D341Med (cell line): ENCODE measurements around the gene NUDT9.
"Not testable (repeated sequence)": the region's sequence is repeated elsewhere in the genome, so short reads cannot be mapped to it uniquely, and the experiment has no call there.

Experiments
- DNase-seq: peaks from one replicate; pipeline ENCODE4 v3.0.0; 2012; ENCODE audit warnings: low spot score

NUDT9 gene

DNA sequence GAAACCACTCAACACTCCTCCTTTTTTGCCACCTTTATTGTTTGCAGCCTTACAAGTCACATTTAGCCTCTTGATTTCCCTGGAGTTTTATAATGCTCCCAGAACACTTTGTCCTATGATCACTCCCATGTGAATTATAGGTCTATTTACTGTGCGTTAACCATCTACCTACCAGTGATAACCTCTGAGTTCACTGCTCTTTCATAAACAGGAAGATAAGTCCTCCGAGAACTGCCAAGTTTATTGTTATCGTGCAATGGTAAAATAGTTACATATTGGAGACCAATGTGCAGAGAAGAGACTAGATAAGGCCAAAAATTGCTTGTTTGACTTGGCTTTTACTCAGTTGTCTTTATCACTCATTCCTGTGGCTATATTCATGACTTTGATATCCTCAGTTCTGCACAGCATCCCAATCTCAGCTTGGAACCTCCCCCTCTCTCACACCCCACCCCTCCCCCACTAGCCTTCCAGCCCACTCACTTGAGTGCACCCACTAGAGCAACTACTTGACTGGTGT lies 12.9 kb upstream of the NUDT9 start:
- DNase-seq, result no peak

DNA sequence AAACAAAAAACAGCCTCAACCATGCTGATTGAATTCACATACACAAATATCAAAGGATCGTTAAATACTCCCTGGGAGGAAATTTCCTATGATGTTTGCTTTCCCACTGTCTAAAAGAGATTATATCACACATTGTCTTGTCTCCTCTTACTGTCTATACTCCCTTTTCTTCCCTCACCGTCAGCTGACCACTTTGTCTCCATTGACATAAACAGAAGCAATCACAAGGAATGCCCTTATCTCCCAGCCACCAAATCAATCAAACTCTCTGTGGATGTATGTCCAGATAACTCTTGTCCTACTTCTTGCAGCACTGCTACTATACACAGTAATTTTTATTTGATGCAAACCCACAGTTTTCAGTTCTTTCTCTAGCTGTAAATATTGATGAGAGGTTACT lies 12.2 kb upstream of the NUDT9 start:
- DNase-seq, result no peak

DNA sequence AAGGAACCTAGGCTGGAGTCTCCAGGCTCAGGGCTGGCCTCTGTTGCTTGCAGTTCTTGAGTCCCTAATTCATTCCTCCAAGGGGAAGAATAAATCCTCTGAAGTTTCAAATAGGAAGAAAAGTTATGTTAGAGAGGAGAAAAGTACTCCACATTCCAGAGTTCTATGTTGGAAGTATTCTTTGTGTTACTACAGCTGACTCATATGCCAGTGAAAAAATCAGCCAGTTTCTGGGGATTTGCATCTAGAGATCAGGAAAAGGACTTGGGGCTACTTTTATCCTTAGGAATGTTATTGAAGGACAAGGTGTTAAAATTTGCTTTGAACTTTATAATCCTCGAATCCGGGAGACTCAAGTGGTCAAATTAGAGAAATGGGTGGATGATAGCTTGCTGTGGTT lies 11.7 kb upstream of the NUDT9 start:
- DNase-seq, result no peak

DNA sequence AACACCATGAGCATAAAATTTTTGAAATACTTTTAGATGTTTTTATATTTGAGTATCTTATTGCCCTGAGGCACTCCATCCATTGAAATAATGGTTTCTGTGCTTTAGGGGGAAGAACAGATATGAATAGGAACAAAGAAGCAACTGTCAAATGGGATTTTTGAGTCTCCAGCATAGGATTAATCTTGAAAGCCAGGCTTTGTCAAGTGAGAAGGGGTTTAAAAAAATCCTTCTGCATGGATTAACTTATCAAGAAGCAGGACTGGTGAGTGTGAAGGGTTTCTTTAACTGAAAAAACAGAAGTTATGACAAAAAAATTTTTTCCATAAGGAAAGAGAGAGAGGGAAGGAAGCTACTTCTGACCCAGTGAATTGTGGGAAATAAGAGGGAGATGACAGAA lies 7.6 kb upstream of the NUDT9 start:
- DNase-seq, result no peak

DNA sequence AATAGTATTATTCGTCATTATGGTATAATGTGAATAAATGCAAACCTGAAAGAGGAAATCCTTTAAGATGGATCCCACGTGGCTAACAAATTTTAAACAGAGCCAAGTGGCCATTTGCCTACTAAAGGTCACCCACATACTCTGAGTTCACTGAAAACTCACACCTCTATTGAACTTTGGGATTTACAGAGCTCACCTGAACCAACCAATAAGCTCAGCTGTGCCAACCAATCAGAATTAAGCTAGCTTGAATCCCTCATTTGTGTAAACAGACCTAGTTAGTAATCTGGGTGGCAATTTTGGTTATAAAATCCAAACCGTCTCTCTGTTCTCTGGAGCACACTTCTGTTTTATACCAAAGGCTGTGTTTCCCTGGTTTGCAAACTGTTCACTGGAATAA lies 5.4 kb upstream of the NUDT9 start:
- no peak for DNase-seq

DNA sequence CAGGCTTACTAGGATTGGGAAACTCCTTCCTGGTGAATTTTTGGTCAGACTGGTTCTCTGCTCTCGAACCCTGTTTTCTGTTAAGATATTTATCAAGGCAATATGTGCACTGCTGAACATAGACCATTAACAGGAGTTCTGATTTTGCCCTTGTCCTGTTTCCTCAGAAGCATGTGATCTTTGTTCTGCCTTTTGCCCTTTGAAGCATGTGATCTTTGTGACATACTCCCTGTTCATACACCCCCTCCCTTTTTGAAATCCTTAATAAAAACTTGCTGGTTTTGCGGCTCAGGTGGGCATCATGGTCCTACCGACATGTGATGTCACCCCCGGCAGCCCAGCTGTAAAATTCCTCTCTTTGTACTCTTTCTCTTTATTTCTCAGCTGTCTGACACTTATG lies 4.0 kb upstream of the NUDT9 start:
- not testable (repeated sequence) for DNase-seq

DNA sequence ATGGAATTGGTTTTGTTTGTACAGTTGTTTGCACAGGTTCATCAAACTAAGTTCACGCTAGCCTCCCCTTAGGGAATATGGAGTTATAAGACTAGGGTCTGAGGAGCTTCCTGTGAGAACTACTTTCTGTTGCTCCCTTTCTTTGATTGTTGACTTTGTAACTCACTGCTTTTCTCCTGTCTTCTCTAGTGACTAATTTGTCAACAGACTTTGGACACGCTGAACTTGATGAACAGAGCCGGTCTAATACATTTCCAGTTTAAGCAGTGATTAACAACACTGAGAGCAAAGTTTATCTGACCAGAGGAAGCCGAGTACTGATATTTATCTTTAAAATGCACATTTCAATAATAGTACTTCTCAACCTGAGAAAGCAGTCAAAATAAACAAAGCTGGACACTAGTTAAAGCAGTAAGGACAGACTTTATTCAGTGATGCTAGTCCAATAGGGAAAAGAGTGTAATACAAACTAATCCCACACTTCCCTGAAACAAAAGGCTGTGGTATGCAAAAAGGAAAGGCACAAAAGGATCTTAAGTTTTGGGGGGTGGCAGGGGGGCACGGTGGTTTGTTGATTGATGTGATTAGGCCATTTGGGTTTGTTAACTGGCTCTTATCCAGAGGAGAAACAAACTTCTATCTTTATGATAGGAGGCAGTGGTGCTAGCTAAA lies 2.7 kb upstream of the NUDT9 start:
- no peak for DNase-seq

DNA sequence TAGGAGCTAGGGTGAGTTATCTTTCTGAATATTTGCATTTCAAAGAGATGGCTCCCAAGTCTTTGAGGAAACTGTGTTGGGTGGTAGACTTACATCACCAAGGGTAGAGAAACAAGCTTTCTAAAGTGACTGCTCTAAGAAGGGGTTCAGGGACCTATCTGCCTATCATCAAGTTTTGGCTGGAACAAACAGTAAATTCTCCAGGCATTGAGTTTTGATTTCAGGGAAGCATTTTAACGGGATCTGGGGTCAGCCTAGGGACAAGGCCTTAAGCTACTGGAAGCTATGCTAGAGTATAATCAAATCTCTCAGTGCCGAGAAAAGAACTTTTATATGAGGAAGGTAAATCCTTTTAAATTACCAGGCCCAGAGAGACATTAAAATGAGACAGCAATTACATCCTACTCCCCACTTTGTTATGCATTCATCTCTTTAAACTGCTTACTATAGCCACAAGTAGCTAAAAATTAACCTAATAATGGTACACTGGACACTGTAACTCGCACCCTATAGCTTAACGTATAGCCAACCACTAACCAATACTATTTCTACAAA lies 2.0 kb upstream of the NUDT9 start:
- no peak for DNase-seq

DNA sequence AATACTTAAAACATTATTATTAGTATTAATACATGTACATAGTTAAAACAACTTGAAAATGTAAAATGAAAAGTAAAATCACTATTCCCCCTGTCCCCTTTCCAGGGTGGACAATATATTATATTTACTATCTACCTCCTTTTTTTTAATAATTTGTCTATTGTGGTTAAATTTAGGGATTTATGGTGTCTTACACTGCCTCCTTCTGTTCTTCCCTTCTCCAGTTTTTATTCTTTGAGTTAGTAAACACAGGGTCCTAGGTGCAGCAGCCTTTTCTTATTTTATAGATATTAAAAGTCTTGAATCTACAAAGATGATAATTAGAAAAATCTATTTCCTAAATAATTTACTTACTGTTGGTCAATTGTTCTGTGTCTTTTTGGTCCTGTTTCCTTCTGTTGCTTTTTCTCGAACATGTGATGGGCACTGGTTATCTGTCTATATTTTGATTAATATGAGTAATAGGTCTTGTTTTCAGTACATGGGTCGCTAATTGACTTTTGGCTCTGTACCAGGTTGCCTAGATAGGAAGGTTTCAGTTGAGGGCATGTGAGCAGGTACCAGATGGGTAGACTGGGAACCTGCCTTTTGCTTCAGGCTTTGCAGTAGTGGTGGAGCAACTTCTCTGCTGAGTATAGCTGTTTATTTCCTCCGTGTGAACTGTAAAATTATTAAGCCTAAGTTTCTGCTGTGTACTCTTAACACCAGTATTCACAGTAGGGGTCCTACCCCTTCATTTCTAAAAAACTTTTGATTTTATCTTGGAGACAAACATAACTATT lies 1.1 kb downstream of the NUDT9 start:
- DNase-seq, result peak; percentile 36

DNA sequence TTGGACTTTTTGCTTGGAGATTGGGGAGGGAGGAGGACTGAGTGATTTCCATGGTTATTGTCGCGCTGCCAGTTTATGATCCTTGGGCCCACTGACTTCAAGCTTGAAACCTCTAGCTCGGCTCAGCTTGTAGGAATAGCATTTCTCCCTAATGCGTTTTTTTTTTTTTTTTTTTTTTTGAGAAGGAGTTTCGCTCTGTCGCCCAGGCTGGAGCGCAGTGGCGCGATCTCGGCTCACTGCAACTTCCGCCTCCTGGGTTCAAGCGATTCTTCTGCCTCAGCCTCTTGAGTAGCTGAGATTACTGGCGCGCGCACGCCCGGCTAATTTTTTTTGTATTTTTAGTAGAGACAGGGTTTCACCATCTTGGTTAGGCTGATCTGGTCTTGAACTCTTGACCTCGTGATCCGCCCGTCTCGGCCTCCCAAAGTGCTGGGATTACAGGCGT lies 1.7 kb downstream of the NUDT9 start:
- DNase-seq, result not testable (repeated sequence)

DNA sequence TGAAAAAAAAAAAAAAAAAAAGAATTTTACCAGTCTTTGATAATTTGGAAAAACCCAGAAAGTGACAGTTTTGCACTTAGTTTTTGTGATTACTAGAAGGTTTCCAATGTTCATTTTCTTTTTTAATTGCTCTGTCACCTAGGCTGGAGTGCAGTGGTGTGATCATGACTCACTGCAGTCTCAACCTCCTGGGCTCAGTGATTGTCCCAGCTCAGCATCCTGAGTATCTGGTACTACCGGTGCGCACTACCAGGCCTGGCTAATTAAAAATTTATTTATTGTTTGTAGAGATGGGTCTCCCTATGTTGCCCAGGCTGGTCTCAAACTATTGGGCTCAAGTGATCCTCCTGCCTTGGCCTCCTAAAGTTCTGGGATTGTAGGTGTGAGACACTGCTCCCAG lies 3.3 kb downstream of the NUDT9 start:
- DNase-seq, result no peak

DNA sequence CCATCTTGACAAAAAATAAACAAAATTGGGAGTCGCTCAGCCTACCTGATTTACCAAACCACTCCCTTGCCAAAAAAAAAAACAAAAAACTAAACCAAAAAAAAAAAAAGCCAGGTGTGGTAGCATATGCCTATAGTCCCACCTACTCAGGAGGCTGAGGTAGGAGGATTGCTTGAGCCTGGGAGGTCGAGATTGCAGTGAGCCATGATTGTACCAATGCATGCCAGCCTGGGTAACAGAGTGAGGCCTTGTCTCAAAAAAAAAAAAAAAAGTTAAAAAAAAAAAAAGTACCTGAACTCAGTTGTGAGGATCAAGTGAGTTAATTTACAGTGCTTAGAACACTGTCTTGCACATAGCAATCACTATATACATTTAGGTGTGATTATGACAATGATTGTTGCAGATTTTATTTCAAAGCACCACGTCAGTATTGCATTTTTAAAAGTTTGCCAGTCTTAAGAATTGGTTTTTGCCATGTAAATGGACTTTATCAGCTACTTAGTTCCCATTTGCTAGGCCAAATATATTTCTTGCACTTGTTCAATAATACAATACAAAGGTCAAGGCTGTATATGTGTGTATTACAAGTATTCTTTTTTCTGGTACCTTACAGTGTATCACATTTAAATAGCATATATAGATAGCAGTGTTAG lies 4.6 kb downstream of the NUDT9 start:
- no peak for DNase-seq

DNA sequence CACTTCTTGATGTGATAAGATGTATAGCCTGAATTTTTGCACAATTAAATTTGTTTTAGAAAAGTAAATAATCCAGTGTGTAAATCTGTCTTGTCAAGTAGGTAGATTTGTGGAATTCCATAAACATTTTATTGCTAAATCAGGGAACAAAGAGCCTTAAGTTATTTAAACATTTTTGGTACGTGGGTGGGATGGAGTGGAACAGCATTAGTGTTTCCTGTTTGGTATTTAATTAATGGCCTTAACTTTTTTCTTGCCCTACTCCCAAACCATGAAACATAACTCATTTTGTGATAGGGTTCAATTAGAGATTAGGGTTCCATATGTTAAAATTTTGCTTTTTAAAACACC lies 5.1 kb downstream of the NUDT9 start:
- no peak for DNase-seq

DNA sequence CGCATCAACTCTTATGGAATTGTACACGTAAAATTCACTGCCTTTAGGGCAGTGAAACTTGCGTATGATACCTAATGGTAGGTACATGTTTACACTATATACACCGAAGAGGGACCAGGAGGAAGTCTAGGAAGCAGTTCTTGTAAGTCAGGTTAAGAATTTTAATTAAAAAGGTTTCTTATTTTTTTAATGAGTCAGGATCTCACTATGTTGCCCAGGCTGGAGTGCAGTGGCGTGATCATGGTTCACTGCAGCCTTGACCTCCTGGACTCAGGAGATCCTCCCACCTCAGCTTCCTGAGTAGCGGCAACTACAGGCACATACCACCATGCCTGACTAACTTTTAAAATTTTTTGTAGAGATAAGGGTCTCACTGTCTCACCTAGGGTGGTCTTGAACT lies 6.6 kb downstream of the NUDT9 start:
- no peak for DNase-seq

DNA sequence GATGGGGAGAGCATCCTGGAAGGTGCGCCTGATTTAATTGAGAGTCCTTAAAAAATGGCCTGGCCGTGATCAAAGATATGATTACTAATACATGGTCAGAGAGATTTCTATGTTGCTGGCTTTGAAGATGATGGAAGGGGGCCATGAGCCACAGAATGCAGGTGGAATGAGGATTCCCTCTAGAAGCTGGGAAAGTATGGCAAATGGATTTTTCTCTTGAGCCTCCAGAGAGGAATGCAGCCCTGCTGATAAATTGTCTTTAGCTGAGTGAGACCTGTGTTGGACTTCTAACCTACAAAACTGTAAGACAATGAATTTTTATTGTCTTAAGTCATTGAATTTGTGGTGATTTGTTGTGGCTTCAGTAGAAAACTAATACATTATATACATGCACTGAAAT lies 7.7 kb downstream of the NUDT9 start:
- DNase-seq, result no peak

DNA sequence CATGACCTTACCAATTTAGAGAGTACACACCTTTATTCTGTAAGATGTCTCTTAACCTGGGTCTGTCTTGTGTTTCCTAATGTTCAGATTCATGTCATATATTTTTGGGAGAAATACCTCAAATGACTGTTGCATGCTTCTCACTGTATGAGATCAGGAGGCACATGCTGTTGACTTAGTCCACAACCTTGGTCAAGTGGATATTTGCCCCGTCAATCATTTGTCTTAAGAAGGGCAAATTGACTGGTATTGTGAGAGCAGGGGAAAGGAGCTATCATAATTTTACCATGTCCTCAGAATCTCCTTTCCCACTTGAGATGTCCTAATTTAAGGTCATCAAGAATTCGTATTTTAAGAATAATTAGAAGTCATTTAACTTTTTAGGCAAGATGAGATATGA lies 11.0 kb downstream of the NUDT9 start:
- DNase-seq, result no peak

DNA sequence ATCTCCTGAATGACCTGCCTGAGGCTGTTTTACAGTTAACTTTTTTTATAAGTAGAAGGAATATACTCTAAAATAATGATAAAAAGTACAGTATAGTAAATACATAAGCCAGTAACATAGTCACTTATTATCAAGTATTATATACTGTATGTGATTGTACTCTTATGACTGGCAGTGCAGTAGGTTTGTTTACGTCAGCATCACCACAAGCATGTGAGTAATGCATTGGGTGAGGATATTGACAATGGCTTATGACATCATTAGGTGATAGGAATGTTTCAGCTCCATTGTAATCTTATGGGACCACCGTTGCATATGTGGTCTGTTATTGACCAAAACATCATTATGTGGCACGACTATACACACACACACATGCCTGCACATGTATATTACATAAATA lies 20.5 kb downstream of the NUDT9 start:
- DNase-seq, result no peak

DNA sequence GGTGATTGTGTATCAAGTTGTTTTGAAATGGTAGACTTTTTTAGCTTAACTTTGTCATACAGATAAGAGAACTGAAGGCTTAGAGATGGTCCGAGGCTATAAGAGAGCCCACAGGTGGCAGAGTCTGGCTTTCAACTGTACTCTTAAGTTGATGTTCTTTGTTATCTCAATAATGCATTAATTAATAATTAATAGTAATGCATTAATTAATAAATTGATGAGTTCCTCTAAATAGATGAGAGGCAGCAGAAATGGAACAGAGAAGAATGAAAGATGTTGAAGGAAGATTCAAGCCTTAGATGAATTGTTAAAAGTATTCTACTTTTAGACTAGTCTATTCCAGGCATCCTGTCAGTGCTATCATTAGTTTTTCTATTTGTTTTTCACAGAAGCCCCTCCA lies 22.4 kb downstream of the NUDT9 start:
- no peak for DNase-seq

DNA sequence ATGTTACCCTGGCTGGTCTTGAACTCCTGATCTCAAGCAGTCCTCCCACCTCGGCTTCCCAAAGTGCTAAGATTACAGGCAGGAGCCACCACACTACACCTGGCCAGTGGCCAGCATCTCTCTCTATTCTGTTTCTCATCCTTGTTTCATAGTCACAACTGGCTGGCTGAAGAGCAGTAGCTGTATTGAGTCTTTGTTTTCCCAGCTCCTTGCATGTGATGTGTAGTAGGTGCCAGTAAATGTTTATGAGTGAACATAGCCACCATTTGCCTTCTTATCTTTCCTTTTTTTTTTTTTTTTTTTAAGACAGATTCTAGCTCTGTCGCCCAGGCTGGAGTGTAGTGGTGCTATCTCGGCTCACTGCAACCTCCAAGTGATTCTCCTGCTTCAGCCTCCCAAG lies 23.6 kb downstream of the NUDT9 start:
- DNase-seq, result no peak

DNA sequence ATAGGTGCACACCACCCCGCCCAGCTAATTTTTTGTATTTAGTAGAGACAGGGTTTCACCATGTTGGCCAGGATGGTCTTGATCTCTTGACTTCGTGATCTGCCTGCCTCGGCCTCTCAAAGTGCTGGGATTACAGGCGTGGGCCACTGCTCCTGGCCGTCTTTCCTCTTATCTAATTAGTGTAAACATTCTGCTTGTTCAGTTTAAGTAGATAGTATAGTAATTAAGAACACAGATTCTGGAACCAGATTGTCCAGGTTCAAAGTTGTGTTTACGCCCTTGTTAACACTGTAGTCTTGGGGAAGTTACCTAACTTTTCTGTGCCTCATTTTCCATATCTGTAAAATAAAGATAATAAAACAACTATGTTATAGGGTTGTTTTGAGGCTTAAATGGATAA lies 24.0 kb downstream of the NUDT9 start:
- DNase-seq, result not testable (repeated sequence)

DNA sequence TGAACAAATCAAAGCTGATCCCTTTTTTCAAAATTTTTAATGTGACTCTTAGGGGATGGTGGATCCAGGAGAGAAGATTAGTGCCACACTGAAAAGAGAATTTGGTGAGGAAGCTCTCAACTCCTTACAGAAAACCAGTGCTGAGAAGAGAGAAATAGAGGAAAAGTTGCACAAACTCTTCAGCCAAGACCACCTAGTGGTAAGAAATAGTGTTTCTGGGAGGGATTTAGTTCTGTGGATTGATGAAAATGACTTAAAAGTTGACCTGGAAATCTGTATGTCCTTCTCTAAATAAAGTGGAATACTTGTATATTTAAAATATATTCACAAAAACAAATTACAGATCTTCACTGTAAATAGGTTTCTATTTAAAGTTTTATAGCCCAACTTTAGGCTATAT lies 29.2 kb downstream of the NUDT9 start:
- DNase-seq, result no peak

DNA sequence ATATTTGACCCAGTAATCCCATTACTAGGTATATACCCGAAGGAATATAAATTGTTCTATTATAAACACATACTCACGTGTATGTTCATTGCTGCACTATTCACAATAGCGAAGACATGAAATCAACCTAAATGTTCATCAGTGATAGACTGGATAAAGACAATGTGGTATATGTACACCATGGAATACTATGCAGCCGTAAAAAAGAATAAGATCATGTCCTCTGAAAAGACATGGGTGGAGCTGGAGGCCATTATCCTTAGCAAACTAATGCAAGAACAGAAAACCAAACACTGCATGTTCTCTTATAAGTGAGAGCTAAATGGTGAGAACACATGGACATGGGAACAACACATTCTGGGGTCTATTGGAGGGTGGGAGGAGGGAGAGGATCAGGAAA lies 36.5 kb downstream of the NUDT9 start:
- no peak for DNase-seq

DNA sequence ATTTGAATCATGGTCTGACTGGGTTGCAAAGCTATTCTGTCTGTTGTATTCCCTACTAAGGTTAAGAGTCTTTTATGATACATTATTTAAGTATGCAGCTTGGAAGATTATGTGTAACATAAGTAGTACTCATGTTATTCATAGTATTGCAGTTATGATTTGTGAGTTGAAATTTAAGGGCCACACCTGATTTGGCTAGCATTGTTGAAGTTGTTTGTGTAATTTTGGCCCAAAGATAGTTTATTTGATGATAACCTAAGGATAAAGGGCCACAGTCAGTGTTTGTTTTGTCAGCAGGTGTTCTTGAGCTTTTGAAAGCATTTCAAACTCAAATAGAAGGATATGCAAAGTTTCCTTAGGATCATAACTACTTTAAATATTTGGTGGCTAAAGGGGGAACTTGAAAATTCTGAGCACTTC lies 38.9 kb downstream of the NUDT9 start:
- DNase-seq, result no peak
